Measurements from ENCODE around the gene KCNJ1. TPM values are rescaled to one million over a fixed set of nuclear protein-coding genes. Genes with fewer than 3 reads are reported as not detected.

Gene KCNJ1
- total RNA-seq, 1 donor from 2014 or later = 0.27 TPM

- TF ChIP-seq CTCF (conservative IDR thresholded peaks at IDR 0.05) = no peak
- Mint-ChIP-seq H3K27ac (no peak overlapping the region), H3K27me3 (peaks cover 80% of the 10 kb centered on the region), H3K9me3 (no peaks in the 10 kb centered on the region), H3K4me1 (ENCODE audit: unreplicated experiment) (peaks cover 24% of the 10 kb centered on the region), H3K36me3 (no peaks in the 10 kb centered on the region), H3K4me3 (peak overlapping the region; percentile 80)
- no peak for DNase-seq (ENCODE audit: extremely low spot score, unreplicated experiment)
Observed at GRCh38 chr11:128904303-128904655, 37.2 kb upstream of the KCNJ1 start.

GRCh38 chr11:128903248-128904061 lies 36.4 kb upstream of the KCNJ1 start:
- TF ChIP-seq CTCF (conservative IDR thresholded peaks at IDR 0.05) = no peak
- no peak for DNase-seq (ENCODE audit: extremely low spot score, unreplicated experiment)
- Mint-ChIP-seq H3K9me3 (no peaks in the 10 kb centered on the region), H3K27me3 (peaks cover 80% of the 10 kb centered on the region), H3K4me3 (peak overlapping the region; percentile 80), H3K4me1 (ENCODE audit: unreplicated experiment) (peaks cover 24% of the 10 kb centered on the region), H3K36me3 (no peaks in the 10 kb centered on the region), H3K27ac (peak overlapping the region; percentile 31)

GRCh38 chr11:128902515-128903066 lies 35.5 kb upstream of the KCNJ1 start:
- no peak for TF ChIP-seq CTCF (conservative IDR thresholded peaks at IDR 0.05)
- no peak for DNase-seq (ENCODE audit: extremely low spot score, unreplicated experiment)
- peak overlapping the region; percentile 19 for H3K27ac Mint-ChIP-seq
- H3K27me3 Mint-ChIP-seq = peaks cover 82% of the 10 kb centered on the region
- H3K4me1 Mint-ChIP-seq (ENCODE audit: unreplicated experiment) = peaks cover 24% of the 10 kb centered on the region
- no peaks in the 10 kb centered on the region for H3K9me3 Mint-ChIP-seq
- H3K4me3 Mint-ChIP-seq = no peak overlapping the region
- no peaks in the 10 kb centered on the region for H3K36me3 Mint-ChIP-seq

DNA sequence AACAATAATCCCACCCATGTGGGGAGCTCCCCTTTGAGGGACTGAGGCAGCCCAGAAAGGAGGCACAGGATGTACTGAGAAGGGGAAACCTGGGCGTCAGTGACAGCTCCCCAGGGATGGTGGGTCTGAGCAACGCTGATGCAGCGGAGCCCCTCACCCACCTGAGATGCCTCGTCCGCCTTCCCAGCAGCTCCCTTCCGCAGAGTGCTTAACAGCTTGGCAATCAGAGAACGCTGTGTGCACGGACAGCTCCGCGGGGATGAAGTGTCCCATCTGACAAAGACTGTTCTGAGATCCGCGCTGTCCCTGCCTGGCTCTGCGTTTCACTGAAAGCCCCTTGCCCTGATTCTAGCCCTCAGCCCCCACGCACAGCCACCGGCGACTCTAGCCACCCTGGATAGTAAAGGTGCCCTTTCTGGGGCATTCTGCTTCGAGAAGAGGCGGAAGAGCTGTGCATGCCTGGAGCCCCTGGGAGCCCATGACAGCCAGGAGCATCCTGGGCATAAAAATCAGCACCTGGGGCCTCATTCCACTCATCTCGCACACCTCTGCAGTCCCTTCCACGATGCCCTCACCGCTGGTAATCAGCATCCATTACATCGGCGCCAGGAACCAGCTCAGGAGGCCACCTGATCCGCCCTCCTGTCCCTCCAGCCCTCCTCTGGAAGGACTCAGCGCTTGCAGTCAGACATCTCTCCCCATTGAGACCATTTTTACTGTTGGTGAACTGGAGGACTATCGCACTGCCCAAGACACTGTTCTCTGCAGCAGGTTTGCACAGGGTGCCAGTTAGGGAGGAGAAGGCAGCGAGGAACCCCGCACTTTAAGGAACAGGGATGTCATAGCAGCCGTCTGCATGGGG lies 34.8 kb upstream of the KCNJ1 start:
- H3K4me1 Mint-ChIP-seq (ENCODE audit: unreplicated experiment) = peaks cover 24% of the 10 kb centered on the region
- no peaks in the 10 kb centered on the region for H3K36me3 Mint-ChIP-seq
- no peak for DNase-seq (ENCODE audit: extremely low spot score, unreplicated experiment)
- TF ChIP-seq CTCF (conservative IDR thresholded peaks at IDR 0.05) = no peak
- peaks cover 75% of the 10 kb centered on the region for H3K27me3 Mint-ChIP-seq
- peak overlapping the region; percentile 44 for H3K4me3 Mint-ChIP-seq
- peak overlapping the region; percentile 19 for H3K27ac Mint-ChIP-seq
- H3K9me3 Mint-ChIP-seq = no peaks in the 10 kb centered on the region

DNA sequence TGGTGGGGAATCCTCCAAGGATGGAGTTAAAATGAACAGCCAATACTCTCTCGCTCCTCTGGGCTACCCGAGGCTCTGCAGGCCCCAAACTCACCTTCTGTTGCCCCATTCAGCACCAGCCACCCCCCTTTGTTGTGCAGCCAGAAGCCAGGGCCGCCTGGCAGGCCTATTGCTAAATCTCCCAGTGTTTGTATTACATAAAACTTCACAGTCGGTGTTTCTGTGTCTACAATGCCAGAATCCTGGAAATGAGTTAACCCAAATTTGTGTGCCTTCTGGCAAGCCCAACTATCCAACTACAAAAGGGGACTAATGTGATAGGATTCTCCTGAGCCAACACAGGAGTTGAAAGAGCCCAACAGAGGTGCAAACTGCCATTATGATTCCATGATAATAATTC lies 33.4 kb upstream of the KCNJ1 start:
- H3K27me3 Mint-ChIP-seq = peaks cover 64% of the 10 kb centered on the region
- DNase-seq (ENCODE audit: extremely low spot score, unreplicated experiment) = no peak
- no peak overlapping the region for H3K27ac Mint-ChIP-seq
- H3K36me3 Mint-ChIP-seq = no peaks in the 10 kb centered on the region
- no peaks in the 10 kb centered on the region for H3K9me3 Mint-ChIP-seq
- TF ChIP-seq CTCF (conservative IDR thresholded peaks at IDR 0.05) = no peak
- H3K4me3 Mint-ChIP-seq = no peak overlapping the region
- H3K4me1 Mint-ChIP-seq (ENCODE audit: unreplicated experiment) = peaks cover 18% of the 10 kb centered on the region

Measured in type B pancreatic cell (in vitro differentiated cells).